Neutrophil (primary cell): ENCODE results near the gene SMC6.

ENCODE experiments used
- H3K27ac ChIP-seq: fragments of 200-600 bp; sonication (generic); 2 replicates; pipeline ENCODE4 v1.5.1; 2016; ENCODE audit warnings: mild to moderate bottlenecking, moderate library complexity
- H3K27me3 ChIP-seq: fragments of 200-600 bp; sonication (generic); 2 replicates; pipeline ENCODE4 v1.6.0; 2016; ENCODE audit warnings: mild to moderate bottlenecking
- H3K36me3 ChIP-seq: fragments of 200-600 bp; sonication (generic); 2 replicates; pipeline ENCODE4 v1.5.1; 2017
- H3K4me1 ChIP-seq, 2 experiments: fragments of 200-600 bp in 1 of 2; sonication (generic) in 1 of 2; 1 replicate in 1 of 2; 2 replicates in 1 of 2; pipeline versions ENCODE4 v1.5.1 to v1.6.1; 2013 to 2016; ENCODE audit warnings: low read depth in 1 of 2, low read length in 1 of 2, mild to moderate bottlenecking in 1 of 2, moderate library complexity in 1 of 2; ENCODE audit not compliant: control insufficient read depth in 1 of 2, insufficient read depth in 1 of 2
- H3K4me3 ChIP-seq, 2 experiments: fragments of 200-600 bp in 1 of 2; sonication (generic) in 1 of 2; 1 replicate in 1 of 2; 2 replicates in 1 of 2; pipeline ENCODE4 v1.5.1; 2013 to 2016; ENCODE audit warnings: low read depth in 1 of 2, low read length in 1 of 2, mild to moderate bottlenecking in 1 of 2, moderate library complexity in 1 of 2
- H3K9me3 ChIP-seq: fragments of 200-600 bp; sonication (generic); 2 replicates; pipeline ENCODE4 v1.5.1; 2016
- CTCF ChIP-seq: fragments of 200-600 bp; sonication (generic); IDR thresholded peaks from 2 replicates; pipeline ENCODE4 v1.5.1; 2016; ENCODE audit warnings: antibody characterized with exemption

SMC6 gene

GRCh38 chr2:17637131-17637906 is 116.3 kb downstream of the SMC6 start:
- Histone ChIP-seq H3K4me1 (no peaks in the 10 kb centered on the region), H3K4me3 (no peak overlapping the region), H3K9me3 (no peaks in the 10 kb centered on the region), H3K27me3 (no peaks in the 10 kb centered on the region), H3K36me3 (no peaks in the 10 kb centered on the region), H3K27ac (no peak overlapping the region)
- no peak for TF ChIP-seq CTCF

DNA sequence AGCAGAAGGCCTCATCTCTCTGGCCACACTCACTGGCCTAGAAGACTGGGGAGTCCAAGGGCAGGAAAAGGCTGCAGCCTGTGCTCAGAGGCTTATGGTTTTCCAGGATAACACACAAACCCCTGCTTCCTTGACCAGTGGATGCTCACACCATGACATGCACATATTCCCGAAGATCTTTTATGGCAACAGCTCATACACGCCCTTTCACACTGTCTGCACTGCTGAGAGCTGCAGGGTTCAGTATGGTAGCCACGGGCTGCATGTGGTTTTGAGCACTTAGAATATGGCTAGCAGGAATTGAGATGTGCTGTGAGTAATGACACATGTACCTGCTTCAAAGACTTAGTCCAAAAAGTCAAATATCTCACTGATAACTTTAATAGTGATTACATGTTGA is 117.4 kb downstream of the SMC6 start:
- no peaks in the 10 kb centered on the region for H3K9me3 ChIP-seq
- no peak overlapping the region for H3K27ac ChIP-seq
- no peaks in the 10 kb centered on the region for H3K4me1 ChIP-seq
- no peaks in the 10 kb centered on the region for H3K27me3 ChIP-seq
- TF ChIP-seq CTCF: no peak
- H3K4me3 ChIP-seq: no peak overlapping the region
- H3K36me3 ChIP-seq: no peaks in the 10 kb centered on the region

- Histone ChIP-seq H3K36me3 (no peaks in the 10 kb centered on the region), H3K4me3 (no peak overlapping the region), H3K27ac (no peak overlapping the region), H3K27me3 (no peaks in the 10 kb centered on the region), H3K4me1 (no peaks in the 10 kb centered on the region), H3K9me3 (no peaks in the 10 kb centered on the region)
- no peak for TF ChIP-seq CTCF
These were observed 118.6 kb downstream of the SMC6 start for GRCh38 chr2:17634997-17635396.

- Histone ChIP-seq H3K36me3 (no peaks in the 10 kb centered on the region), H3K27me3 (no peaks in the 10 kb centered on the region), H3K4me1 (no peaks in the 10 kb centered on the region), H3K27ac (no peak overlapping the region), H3K4me3 (no peak overlapping the region), H3K9me3 (no peaks in the 10 kb centered on the region)
- TF ChIP-seq CTCF: no peak
These were observed 123.5 kb downstream of the SMC6 start for GRCh38 chr2:17630089-17630488.

DNA sequence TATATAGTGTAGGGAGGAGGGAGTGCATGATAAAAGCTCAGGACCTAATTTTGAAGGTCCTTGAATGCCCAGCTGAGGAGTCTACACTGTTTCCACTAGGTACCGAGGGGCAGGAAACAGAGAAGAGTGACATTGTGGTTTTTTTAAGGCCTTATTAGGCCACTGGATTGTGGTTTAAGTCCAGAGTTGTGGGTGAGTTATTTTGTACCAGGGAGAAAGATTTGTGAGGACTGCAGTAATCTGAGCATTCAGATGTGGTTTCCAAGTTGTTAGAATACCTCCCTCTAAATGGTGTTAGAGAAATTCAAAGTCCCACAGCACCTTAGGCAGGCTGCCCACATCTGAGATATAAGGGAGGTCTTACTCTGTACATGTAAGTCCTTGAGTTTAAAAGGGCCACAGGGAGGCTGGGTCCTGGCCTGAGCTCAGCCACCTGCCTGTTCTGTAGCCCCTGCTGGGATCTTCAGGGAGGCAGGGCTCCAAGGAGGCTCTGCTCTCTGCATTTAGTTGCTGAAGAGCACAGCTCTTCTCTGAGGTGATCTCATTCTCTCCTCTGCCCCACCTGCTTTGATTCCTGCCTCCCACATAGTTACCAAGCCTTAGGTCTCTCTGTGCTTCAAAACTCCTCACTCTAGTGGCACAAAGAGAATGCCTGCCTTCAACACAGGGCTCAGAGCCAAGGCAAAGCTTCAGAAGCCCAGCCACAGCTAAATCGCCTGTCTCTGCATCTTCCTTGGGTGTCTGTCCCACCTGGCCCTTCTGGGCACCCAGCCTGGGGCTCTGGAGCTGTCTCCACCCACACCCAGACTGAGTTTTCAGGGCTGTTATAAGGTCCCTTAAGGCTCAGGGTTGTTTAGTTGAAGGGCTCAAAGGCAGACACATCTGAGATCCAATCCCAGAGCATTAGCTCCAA is 125.0 kb downstream of the SMC6 start:
- H3K36me3 ChIP-seq: no peaks in the 10 kb centered on the region
- H3K4me1 ChIP-seq: no peaks in the 10 kb centered on the region
- H3K27ac ChIP-seq: no peak overlapping the region
- no peaks in the 10 kb centered on the region for H3K9me3 ChIP-seq
- TF ChIP-seq CTCF: no peak
- no peaks in the 10 kb centered on the region for H3K27me3 ChIP-seq
- no peak overlapping the region for H3K4me3 ChIP-seq
